Activated CD4-positive, alpha-beta T cell treated with anti-CD3 and anti-CD28 coated beads, Interleukin-2, amount 50 U/mL, for 24 hours (primary cell): Measurements from ENCODE around the gene RETSAT.
"Not testable (repeated sequence)": the region's sequence is repeated elsewhere in the genome, so short reads cannot be mapped to it uniquely, and the experiment has no call there.

Experiments used
- DNase-seq, 2 donors: peaks; one replicate each; pipeline ENCODE4 v3.0.0-alpha.2; 2020; ENCODE audit warnings: low read depth in 1 of 2, low spot score in 1 of 2

Gene RETSAT

DNA sequence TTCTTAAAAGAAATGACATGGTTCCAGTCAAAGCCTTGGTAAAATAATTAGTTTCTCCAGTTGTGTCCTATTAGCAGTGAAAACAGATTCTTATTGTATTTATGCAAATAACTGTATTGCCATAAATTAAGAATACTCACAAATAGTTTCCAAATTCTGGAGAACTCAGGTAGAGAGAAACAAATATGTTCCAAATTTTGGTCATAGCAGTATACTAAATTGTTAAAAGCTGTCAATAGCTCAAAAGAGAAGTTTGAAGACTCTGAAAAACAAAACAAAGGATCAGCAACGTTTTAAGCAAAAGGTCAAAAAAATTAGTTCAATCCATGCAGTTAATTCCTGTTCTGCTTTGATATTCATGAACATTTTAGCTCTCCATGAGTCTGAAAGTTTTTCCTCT lies 25.7 kb upstream of the RETSAT start:
- no peak for DNase-seq

DNA sequence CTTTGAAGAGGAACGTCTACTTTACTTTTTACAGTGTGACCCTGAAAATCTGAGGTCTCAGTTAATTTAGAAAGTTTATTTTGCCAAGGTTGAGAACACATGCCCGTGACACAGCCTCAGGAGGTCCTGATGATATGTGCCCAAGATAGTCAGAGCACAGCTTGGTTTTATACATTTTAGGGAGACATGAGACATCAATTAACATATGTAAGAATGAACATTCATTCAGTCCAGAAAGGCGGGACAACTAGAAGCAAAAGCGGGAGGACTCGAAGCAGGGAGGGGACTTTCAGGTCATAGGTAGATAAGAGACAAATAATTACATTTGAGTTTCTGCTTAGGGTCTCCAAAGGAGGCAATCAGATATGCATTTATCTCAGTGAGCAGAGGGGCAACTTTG lies 23.9 kb upstream of the RETSAT start:
- DNase-seq = no peak

DNA sequence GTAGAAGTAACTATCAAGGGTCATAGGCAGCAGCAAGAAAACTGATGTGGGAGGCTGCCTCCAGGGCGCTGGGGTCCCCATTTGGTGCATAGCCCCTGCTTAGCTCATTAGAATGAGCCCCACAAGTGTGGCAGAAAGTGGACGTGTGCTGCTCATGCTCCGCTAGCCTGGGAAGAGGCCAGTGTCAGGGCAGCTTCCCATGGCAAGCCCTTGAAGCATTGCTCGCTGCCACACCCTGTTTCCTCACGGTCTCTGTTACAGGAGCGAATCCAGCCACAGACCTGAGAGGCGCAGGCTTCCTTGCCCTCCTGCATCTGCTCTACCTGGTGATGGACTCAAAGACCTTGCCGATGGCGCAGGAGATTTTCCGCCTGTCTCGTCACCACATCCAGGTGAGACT lies 22.8 kb upstream of the RETSAT start:
- no peak for DNase-seq

DNA sequence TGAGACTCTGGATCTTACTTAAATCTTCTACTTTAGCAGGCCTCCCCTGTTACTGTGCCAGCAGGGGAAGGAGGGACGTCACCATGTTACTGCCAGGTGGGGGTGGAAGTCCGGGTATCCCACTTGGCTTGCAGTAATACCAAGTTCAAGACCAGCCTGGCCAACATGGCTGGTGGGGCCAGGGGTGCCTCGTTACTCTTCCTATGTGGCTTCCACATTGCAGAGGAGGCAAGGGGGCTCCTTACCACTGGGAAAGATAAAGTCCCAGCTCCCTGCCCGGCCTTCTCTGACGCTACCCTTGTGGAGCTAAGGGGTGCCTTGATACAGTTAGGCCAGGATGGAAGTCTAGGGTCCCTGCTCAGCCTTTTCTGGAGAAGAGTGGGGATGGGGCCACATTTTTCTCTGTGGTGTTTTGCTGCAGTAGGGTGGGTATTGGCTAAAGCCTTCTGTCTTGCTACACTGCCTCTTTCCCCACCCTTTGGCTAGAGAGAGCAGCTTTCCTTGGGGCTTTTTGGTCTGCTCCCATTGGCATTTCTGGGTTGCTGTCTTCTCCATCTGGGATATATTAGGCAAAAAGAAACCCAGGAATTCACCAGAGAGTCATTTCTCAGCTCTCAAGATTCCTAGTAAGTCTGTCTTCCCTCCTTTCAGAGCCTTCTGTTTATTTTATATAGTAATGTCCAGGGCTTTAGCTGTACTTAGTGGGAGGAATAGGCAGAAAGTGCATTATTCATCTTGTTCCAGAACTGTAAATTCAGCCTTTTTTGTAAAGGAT lies 22.1 kb upstream of the RETSAT start:
- no peak for DNase-seq

DNA sequence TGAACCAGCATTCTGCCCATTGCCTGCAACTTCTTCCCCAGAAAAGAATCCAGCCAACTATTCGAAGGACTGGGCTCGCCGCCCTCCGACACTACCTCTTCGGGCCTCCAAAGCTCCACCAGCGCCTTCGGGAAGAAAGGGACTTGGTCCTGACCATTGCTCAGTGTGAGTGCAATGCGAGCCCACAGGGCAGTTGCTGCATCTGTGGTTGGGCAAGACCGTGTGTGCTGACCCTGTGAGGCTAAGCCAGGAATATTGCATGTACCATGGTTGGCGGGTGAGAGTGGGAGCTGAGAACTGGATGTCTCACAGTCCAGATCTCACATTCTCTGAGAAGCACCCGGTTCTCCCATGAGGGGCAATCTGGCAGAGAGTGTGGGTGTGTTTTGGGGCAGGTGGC lies 16.7 kb upstream of the RETSAT start:
- no peak for DNase-seq

DNA sequence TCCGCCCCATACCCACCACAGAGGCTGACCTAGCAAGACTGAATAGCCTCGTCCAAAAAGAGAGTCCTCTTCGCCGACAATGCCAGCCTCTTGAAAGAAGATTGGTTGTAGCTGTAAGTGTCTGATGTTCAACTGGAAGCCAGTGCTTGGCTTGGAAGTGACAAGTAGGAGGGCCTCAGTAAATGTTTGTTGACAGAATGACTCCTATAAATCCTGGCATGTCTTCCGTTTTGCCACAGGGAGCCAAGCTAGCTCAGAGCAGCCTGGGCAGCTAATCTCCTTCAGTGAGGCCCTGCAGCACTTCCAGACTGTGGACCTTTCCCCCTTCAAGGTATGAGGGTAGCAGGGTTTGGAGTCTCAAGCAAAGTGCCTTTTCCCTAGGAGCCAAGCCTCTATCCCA lies 15.2 kb upstream of the RETSAT start:
- no peak for DNase-seq

DNA sequence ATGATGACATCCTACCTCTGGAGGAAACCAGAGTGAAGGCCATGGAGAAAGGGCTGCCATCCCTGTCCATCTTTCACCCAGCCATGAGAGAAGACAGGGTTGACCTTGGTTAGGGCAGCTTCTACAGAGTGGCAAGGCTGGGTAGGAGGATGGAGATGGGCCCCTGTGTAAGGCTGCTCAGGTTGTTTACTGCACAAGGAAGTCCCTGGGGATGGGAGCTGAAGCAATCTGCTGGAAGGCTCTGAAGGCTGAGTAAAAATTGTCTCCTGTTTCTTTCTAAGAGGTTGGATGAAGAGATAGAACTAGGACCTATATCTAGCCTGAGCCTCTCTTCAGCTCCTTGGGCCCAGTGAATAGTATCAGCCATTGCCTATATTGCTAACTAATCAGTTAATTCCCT lies 14.6 kb upstream of the RETSAT start:
- DNase-seq = no peak

DNA sequence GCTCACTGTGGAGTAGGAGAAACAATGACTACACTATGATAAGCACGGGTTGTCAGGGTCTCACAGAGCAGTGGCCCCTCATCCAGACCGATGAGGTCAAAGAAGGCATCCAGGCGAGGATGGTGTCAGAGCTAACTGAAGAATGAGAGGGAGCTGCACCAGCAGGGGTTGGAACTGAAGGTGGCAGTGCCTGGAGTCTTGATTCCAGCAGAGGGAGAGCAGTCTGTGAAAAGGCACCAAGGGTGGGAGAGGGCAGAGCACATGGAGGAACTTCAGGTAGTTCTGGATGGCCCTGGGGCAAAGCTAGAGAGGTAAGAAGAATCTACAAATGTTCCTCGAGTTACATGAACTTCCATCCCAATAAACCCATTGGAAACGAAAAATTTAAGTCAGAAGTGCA lies 12.9 kb upstream of the RETSAT start:
- no peak for DNase-seq

DNA sequence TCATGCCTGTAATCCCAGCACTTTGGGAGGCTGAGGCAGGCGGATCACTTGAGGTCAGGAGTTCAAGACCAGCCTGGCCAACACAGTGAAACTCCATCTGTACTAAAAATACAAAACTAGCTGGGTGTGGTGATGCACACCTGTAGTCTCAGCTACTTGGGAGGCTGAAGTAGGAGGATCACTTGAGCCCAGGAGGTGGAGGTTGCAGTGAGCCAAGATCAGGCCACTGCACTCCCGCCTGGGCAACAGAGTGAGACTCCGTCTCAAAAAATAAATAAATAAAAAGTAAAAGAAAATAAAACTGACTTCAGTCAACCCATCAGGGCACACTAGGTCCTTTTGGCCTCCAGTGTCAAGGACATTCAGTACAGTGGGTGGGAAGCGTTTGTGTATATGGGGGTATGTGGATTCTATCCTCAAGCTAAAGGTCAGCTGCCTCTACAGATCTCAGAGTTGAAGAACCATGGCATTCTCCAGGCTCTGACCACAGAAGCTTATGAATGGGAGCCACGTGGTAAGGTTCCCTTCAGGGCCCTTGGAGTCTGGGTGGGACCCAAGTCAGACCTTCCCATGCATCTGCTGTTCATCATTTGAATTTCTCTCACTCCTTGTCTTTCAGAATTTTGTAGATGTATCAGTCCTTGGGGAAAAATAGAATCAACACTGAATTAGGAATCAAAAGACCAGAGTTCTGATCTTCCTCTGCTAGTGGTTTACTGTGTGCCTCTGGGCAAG lies 8.5 kb upstream of the RETSAT start:
- DNase-seq = not testable (repeated sequence)

DNA sequence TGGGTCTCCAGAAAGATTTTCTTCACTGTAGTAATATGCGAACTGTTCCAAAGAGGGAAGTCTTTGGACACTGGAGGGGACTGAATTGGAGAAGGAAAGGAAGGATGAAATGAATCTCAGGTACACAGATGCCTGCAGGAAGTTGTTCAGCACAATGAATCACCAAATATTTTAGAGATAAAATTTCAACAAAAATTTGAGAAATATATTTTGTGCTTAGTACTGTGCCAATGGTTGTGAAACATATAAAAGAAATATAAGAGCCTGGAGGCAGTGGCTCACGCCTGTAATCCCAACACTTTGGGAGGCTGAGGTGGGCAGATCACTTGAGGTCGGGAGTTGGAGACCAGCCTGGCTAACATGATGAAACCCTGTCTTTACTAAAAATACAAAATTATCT lies 3.4 kb upstream of the RETSAT start:
- no peak for DNase-seq

DNA sequence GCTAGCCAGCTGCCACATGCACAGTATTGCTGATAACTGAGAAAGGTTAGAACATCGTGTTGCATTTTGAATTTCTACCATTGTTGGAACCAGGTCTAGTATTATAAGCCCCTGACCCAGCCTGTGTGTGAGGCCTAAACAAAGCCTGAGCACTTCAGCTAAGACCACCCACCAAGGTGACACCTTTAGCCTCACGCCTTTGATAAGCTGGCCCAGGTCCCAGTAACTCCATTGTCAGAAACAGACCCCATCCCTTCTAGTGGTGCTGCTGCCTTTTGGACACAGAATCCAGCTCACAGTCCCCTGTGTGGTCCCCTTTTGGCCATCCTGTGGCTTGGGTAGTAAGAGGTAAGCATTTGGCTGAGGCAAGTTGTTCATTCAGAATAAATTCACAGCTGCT lies 1.9 kb upstream of the RETSAT start:
- no peak for DNase-seq

DNA sequence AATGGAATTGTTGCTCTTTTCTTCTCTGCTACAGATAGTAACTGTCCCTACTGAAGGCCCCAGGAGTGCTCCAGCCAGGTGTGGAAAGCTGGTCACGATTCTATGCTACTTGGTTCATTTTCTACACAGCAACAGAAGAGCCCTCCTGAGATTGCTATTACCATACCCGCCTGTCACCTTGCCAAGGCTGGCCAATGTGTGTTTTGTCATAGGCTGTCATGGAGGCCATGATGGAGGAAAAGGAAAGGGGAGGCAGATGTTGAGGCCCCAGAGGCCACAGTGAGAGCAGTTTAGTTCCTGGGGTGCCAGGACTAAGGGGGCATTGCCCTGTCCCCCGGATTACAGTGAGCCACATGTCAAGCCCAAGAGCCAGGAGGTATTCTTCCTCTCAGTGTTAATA lies 1.2 kb upstream of the RETSAT start:
- no peak for DNase-seq

DNA sequence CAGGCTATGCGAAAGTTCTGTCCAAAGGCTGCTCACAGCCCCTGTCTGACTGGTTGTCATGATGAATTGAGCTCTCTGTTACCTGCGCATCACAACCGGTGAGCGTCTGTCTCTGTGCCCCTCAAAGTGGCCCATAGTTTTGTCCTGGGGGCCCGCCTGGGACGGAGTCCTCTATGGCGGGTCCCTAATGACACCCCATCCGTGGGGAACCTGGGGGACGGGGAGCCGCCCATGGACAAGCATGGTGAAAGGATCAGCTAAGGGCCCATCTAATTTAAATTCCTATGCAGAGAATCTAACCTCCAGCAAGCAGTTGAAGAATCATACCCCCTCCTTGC lies 714 bp upstream of the RETSAT start:
- peak in 1 of 2 donors; percentile 1 for DNase-seq

DNA sequence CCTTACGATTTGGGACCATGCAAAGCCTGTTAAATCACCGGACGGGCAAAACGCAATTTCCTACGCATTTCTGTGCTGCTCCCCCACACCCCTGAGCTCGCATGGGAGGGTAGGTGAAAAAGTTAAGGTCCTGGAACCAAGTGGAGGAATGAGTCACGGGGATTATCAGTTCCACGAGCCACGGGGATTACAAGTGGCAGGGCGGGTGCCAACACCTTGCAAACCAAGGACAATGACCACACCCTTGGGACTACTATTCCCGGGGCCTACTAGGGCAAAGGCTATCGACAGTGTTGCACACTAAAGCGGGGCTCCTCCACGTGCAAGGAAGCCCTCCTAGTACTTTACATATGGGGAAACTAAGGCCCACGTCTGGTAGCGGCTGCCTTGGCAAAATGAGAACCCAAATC lies 447 bp downstream of the RETSAT start:
- DNase-seq = peak in 1 of 2 donors; percentile 1

DNA sequence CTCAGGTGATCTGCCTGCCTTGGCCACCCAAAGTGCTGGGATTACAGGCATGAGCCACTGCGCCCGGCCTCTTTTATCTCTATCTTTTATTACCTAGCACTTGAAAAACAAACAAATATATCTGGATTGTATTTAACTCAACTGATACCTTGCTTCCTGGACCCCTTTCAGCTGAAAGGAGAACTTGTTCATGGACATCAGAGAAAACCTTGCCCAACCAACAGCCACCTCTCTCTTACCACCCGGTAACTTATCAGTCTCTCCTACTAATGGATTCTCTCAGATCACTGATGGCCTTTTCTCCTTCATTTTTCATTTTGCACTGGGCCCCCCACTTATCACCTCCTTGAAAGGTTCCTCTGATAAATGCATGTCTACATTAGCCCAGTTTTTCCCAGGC lies 6.7 kb downstream of the RETSAT start:
- DNase-seq = no peak

DNA sequence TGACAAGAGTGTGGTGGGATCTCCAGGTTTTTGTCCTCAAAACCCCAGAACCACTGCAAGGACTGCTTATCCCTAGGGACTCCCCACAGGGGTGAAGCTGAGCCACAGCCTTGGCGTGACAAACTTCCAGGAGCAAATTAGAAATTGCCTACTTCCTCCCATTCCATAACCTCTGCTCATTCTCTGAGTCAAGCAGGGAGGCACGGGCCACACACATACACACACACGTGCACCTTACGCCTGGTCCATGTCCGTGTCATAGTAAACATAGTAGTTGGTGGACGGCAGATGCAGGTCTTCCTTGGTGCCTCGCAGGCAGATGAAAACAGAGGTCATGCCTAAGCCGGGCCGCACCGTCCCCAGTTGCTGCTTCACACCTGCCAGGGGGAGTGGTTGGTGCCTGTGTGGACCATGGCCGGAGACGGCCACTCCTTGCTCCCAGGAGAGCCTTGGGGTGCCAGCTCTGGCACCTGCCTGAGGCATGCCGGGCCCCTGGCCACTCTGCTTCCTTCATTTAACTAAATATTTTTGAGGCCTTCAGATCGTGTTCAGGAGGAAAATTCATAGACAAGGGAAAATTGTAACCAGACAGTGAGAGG lies 9.9 kb downstream of the RETSAT start:
- DNase-seq = no peak

DNA sequence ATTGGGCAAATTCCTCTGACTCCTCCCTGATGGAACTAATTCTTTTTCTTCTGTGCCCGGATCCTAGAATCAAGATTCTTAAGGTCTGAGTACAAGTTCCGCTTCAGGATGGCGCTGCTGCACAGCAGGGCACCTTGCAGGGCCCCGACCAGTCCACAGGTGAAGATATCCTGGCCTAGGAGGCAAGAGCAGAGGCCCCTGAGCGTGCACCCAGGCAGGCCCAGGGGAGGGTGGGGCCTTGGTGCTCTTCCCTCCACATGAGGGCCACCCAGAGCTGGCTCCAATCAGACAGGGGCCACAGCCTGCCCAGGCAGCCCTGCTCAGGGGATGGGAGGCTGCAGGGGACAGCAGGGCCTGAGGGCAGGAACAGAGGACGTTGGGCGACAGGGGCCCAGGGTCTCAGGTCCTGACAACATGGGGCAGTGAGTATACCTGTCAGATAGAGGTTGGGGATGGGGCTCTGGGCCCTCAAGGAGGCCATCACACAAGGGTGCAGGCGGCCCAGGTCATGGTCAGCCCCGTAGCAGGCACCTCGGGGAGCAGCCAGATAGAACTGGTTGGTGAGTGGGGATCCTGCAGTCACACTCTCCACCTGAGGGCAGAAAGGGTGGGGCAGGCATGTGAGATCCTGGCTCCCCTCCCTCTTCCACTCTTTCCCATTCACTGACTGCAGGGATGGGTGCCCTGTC lies 11.0 kb downstream of the RETSAT start:
- not testable (repeated sequence) for DNase-seq

DNA sequence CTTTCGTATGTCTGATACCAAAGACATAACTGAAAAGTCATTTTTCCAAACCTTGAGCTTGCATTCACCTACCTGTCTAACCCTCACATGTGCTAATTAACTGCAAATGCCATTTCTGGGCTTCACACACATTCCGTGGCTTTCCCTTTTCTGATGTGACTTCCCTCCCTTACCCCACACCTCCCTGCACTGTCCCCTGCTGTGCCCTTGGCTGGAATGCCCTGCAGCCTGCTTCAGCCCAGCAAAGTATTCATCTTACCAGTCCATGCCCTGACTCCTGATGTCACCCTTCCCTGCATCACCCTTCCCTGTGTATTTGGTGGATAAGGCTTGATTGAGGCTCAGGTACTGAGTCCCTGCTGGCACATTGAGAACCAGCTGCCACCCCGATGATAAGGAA lies 12.2 kb downstream of the RETSAT start:
- DNase-seq = no peak

DNA sequence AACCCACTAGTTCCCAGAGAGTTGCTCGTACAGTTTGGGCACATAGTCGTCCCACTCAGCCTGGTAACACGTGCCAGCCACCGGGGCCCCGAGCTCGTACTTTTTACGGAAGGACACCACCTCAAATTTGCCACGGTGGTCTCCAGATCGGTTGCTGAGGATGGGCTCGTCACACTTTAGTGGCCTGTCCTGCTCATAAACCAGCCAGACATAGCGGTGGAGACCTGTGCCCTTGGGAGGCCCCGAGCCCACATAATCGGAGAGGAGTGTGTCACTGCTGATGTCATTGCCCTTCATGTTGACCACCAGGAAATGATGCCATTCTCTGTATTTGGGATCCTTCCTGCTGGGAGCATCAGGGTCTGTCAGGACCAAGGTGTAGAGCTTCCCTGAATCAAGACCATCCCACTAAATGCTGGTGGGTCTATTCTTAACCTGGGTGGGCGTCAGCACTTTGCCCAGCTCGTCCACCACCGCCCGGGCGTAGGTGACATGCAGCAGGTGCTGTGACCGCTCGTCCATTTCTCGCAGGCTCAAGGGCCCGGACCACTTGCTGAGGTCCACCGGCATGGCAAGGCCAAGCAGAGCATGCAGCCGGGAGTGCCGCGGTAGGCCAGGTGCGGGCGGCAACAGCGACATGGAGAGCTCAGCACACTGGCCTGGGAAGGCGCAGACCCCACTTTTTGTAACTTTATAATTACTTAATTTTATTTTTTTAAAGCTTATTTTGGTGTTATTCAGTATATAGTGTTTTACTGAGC lies 12.9 kb downstream of the RETSAT start:
- no peak for DNase-seq

DNA sequence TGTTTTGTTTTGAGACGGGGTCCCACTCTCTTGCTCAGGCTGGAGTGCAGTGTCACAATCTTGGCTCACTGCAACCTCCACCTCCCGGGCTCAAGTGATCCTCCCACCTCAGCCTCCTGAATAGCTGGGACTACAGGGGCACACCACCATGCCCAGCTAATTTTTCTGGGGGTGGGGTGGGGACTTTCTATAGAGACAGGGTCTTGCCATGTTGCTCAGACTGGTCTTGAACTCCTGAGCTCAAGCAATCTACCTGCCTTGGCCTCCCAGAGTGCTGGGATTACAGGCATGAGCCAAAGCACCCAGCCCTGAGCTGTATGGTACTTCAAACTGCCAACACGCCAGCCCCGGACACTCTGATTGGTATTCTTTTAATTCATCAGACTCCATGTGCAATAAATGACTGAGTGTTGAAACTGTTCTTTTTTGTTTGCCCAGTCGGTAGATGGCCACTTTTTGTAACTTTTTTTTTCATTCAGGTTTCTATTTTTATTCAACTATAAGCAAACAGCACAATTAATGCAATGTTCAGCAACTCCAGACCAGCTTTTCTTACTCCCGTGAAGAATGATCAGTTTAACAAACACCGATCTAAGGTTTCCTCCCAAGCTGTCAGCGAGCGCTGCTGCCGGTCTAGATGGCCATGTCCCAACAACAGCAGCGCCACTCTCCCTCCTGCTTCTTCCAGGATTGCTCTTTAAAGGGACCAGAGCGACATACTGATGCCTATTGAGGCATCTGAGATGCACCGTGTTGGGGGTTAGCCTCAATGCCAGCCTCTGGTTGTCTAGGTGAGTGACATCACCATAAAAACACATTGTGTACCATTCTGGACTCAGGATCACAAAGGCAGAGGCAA lies 14.1 kb downstream of the RETSAT start:
- DNase-seq = no peak
